NCI-H524 treated with DMSO at 0.1 percent for 48 hours (cell line): ENCODE measurements around the gene BIK.
"Not testable (repeated sequence)": the region's sequence is repeated elsewhere in the genome, so short reads cannot be mapped to it uniquely, and the experiment has no call there.

Source experiments
- DNase-seq: peaks from one replicate; lab custom pipeline; 2025; lab: John Stamatoyannopoulos, UW

BIK gene

DNA sequence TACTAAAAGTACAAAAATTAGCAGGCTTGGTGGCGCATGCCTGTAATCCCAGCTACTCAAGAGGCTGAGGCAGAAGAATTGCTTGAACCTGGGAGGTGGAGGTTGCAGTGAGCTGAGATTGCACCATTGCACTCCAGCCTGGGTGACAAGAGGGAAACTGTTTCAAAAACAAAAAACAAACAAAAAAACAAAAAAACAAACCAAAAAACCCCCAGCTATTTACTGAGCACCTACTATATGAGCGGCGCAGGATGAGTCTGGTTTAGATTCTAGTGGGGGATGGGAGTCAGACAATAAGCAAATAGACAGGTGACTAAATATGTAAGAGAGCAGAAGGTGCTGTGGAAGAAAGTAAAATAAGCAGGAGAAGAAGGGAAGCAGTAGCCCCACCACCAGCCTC is 5.6 kb upstream of the BIK start:
- not testable (repeated sequence) for DNase-seq

DNA sequence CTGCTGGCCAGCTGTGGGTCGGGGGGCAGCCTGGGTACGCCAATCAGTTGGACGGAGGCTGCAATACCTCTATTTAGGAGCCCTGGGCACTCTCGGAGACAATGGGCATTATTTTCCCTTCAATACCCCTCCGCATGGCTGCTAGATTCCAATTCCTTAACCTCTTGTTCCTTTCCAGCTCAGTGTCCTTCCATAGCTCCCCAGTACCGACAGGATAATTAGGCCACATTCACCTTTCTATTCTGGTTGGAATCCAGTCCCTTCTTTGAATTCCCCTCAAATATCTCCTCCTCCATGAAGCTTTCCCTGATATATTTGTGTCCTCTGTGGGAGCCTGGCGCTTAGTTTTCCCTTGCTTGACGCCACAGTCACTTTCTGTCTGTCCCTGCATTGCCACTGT is 4.2 kb upstream of the BIK start:
- DNase-seq = no peak

DNA sequence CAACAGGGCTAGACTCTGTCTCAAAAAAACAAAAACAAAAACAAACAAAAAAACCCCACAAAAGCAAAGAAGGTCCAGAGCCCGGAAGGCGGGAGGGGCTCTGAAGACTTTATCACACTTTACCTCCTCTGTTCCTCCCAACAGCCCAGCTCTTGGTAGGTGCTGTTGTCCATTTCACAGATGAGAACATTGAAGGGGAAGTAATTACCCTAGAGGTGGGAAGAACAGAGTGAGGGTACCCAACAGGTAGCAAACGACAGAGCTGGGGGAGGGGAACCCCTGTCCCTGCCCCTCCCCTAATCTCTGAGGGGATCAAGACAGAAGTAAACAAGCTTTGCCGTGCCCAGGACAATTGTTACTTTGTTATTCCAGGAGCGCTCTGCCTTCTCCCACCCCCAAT is 1.0 kb upstream of the BIK start:
- no peak for DNase-seq

DNA sequence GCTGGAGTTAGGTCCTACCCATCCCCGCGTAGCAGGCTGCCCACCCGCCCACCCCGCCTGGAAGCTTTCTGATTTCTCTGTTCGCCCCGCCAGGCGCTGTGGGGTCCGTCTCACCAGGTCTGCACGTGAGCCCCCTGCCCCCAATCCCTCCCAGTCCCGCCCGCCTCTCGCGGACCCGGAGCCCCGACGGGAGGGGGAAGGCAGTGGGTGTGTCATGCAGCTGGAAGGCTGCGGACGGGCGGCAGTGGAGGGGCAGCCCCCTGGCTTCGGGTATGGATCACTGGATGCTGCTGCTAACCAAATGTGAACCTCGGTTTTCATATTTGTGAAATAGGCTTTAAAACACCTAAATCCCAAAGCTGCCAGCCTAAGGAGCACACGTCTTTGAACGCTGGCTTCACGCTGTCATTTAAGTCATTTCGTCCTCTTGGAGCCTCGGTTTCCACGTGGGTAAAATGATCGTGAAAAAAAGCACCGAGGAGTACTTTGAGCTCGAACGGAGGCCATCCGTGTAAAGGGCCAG is 568 bp upstream of the BIK start:
- DNase-seq = no peak

DNA sequence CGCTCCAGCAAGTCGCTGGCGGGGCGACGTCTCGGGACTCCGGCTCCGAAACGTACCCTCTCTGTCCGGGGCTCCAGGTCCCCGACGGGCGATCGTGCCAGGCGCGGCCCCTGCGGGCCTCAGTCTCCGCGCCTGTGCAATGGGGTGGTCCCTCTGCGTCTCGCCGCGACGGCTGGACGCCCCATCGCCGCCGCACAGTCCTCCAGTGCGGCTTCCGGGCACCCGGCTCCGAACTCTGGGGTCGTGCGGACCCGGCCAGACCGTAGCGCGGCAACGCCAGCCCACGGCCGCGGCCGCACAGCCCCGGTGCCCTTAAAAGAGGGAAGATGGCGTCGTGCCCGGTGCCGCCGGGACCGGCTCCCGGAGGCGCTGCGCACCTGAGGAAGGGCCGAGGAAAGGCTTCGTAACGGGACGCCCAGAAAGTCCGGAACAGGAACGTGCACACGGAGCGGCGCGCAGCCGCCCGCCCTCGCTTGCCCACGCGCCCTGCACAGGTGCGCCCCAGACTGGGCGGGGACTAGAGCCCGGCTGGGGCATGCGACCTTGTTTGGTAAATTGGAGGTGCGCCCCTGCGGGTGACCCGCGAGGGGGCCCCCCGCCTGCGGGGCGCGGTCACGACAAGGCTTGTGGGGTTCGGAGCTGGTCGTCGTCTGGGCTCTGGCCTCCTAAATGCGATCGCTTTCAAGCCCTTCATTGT is 525 bp downstream of the BIK start:
- no peak for DNase-seq

DNA sequence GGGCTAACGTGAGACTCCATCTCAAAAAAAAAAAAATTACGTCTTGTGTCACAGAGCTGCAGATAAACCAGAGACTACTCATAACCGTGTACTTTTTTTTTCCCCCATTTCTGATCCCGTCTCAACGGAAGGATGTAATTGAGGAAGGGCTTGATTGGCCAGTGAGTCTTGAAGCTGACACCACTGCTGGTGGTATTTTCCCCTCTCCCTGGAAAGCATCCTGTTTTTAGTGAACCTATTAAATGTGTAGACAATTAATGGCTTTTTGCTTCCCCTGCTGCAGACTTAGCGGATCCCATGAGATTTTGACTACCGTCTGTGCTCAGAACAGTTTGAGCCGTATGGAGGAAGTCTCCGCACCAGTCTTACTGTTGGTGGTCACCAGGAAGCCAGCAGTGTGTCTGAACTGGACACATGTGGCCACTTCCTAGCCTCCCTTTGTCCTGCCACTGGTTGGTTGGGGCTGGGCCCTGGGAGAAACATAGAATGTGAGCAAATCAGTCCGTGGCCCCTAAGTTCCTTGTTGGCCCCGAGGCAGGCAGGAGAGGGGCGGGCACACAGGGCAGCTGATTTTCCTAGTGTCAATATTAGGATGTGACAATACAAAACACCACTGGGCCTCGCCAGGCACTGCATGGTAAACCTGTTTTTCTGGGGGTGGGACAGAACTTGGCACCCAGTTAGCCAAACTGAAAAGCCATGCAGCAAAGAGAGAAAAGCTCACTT is 3.1 kb downstream of the BIK start:
- no peak for DNase-seq

DNA sequence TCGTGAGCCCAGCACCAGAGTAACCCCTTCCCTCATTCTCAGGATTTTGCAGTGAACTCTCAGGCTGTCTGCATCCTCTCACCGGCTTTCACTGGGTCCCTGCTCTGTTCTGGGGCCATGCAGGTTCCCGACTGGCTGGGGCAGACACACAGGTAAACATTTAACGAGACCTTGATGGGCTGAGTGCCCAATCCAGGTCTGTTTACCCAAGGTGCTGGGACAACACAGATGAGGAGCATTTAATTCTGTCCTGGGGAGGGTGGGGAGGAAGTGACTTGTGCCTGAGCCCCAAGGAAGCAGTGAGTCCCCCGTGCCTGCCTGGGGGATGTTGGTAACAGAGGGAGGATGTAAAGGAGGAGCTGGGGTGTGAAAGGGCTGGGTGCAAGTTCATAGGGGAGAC is 4.4 kb downstream of the BIK start:
- DNase-seq = no peak

DNA sequence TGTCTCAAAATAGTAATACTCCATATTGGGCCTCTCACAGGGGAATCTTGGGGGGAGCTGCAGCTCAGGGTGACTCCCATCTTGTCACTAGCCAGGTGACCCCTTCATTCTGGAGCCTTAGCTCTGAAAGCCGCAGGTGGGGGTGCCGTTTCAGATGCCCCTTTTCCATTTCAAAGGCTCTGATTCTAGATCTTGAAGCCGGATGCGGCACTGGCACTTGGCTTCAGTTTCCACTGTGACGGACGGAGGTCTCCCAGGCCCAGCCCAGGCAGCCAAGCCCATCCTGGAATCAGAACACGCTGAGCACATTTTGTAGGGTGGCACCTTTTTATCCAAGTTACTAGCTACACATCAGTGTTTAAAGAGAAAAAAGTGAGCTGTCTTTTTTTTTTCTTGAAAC is 6.4 kb downstream of the BIK start:
- DNase-seq = no peak

DNA sequence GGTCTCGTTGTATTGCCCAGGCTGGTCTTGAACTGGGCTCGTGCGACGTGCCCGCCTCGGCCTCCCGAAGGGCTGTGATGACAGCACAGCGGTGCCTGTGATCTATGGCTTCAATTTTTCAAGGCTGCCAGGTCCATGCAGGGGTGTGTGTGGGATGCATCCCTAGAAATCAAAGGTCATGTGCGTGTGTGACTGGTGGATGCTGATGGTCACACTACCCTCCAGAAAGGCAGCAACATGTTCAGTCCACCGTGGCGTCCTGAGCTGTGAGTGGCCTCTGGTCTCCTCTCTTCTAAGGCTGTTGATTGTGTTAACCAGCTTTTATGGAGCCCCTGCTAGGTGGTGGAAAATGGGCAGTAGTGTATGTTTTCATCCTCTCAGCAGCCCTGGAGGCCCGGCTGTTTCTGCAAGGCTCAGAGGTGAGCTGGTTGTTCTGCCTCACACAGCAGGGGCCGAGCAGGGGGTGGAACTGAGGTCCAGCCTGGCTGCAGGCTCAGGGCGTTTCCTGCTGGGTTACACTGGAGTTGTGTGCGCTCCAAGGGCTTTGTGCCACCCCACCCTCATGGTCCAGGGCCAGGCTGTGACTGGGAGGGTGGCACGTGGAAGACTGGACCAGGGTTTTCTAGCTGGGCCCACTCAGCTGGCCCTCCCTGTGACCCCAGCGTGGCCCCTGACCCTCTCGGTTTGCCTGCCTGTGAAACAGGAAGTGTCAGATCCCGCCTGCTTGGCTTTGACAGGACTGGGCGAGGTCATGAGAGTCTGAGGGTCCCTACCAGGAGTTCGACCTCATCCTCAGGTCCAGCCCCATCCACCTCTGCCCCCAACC is 7.7 kb downstream of the BIK start:
- no peak for DNase-seq

DNA sequence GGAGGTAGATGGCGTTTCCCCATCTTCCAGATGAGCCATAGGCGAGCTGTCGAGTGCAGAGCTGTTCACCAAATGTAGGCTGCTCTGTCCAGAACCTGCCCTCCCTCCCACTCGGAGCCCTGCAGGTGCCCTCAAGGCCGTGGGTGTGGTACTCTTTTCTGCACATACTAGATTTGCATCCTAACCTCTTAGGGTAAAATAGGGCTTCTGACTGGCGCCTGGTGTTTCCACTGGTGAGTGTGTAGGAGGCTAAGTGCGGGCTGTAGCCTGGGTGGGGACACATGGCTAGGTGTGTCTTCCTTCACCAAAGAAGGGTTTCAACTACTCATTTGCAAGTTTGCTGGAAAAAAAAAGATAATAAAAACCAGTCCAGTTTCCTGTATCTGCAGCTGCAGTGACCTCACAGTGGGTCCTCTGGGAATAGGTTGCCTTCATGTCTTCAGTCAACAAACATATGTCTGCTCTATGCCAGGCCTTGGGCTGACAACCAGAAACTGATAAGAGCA is 8.5 kb downstream of the BIK start:
- no peak for DNase-seq

DNA sequence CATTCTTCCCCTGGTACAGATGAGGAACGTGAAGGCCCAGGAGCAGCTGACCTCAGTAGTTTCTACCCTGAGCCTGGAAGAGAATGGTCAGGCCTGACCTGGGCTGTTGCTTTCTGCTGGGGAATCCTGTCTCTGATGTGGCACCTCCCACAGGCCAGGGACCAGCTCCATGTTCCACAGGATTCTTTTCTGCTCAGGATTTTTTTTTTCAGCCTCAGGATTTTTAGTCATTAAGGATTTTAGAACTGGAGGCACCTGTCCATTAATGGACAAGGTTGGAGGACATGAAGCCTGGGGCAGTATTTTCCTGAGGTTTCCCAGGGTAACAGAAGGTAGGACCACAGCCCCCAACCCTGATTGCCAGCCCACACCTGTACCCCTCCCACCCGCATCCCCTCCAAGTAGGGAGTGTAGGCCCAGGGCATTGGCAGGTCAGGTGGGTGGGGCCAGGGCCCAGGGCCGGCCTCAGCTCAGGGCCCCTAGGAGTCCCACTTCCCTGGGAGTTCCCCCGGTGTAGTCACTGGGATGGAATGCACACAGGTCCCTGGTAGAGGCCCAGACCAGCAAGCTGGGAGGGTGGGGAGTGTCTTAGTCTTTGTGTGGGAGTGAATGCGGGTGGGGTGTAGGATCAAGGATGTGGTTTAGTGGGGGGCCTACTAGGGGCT is 16.1 kb downstream of the BIK start:
- DNase-seq = no peak

DNA sequence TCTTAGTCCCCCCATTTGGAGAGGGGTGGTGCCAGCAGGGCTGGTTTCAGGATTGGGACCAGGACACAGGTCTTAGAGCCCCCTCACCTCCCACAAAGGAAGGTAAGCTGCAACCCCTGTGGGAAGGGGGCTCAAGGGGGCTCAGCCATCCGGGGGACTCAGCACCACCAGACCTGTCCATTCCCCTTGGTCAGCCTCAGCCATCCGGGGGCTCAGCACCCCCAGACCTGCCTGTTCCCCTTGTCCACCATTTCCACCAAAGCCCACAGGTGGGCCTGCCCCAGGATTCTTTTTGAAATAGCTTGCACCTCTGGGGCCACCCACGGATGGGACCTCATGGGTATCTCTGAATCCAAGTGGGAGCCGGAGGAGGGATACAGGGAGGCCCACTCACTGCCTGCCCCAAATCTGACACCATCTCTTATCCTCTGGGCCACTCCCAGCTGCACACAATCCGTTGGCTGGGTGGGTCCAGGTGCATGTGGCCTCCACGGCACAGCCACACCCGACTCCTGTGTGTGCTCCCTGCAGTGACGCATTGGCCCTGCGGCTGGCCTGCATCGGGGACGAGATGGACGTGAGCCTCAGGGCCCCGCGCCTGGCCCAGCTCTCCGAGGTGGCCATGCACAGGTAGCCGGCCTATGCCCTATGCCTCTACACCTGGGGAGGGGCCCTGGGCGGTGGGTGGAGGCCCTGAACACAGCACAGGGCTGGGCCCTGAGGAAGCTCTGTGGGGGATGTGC is 16.8 kb downstream of the BIK start:
- no peak for DNase-seq

DNA sequence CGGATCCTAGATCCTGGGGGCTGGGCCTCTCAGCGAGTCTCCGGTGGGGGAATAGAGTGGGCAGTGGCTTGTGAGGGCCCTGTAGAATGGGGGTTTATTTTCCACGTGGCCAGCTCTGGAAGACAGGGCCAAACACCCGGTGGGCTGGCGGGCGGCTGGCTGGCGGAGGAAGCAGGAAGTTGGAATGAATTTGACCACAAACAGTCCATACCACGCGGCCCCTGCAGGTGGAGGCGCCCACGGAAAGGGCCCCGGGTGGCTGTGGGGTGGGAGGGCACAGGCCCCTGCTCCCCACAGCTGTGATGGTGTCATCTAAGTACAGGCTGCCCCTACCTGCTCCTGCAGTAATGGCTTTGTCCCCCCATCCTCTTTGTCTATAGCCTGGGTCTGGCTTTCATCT is 17.6 kb downstream of the BIK start:
- no peak for DNase-seq

DNA sequence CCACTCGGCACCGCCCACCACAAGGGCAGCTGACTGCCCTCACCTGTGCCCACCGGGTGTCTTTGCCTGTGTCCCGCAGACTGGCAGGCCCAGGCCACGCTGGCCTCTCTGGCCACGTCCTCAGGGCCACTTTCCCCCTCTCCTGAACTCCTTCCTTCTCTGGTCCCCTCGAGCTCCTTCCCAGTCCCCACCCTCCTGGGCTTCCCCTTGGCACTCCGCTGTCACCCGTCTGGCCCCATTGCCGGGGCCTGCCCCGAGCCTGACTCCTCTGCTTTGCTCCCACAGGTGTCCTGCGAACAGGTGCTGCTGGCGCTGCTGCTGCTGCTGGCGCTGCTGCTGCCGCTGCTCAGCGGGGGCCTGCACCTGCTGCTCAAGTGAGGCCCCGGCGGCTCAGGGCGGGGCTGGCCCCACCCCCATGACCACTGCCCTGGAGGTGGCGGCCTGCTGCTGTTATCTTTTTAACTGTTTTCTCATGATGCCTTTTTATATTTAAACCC is 18.4 kb downstream of the BIK start:
- DNase-seq = no peak

DNA sequence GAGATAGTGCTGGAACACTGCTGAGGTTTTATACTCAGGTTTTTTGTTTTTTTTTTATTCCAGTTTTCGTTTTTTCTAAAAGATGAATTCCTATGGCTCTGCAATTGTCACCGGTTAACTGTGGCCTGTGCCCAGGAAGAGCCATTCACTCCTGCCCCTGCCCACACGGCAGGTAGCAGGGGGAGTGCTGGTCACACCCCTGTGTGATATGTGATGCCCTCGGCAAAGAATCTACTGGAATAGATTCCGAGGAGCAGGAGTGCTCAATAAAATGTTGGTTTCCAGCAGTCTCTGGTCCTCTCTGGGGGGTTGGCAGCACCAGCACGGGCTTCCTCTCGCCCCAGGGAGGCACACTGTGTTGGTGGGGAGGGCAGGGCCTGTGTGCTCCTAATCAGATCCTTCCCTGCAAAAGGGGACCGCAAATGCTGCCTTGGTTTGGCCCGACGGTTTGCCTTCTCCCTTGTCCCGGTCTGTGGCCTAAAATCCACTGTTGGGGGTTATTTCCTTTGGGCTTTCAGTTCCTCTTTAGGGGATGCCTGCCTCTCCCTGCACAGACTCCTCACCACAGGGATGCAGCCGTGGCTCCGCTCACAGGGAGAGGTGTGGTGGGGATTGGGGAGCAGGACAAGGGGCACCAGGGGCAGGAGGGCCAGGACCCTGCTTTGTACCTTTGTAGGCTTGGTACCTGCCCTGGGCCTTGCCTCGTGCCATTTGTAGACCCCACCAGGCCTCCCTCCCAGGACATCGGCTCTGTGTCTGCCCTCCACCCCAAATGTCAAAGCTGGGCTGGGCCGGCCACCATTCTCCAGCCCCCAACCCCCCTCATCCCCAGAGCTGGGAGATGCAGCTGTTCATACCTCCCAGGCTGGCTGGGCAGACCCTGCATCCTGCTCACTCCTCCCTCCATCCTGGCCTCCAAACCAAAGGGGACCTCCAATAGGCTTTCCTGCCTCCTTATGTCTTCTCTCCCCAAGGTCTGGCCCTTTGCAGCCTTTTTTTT is 19.2 kb downstream of the BIK start:
- DNase-seq = no peak

DNA sequence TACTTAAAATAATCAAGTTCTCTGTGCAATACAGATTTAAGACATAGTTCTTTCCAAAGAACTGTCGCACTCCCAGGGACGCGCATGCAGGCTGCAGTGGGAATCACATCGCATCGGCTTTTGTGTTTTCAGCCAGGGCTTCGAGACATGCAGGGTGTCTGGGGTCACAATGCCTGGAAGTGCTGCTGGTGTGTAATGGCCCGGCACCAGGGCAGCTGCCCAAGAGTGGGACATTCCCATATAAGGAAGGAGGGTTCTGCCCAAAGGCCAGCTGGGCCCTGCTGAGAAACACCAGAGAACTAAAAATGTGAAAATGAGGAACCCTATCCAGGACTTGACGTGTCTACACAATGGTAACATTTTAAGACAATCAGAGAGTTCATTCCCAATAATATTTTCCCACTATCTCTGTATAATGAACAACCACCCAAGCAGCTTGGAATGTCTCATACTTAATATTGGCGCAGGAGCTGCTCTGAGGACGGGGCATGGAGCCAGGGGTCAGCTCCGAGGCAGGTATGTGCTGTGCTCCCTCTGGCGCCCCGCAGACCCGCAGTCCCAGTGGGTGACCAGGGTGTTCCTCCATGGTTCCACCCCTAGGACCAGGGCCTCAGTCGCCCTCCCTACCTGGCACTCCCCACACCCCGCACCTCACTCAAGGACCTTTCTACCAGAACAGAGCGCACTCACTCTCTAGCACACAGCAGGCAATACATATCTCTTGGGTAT is 21.4 kb downstream of the BIK start:
- no peak for DNase-seq

DNA sequence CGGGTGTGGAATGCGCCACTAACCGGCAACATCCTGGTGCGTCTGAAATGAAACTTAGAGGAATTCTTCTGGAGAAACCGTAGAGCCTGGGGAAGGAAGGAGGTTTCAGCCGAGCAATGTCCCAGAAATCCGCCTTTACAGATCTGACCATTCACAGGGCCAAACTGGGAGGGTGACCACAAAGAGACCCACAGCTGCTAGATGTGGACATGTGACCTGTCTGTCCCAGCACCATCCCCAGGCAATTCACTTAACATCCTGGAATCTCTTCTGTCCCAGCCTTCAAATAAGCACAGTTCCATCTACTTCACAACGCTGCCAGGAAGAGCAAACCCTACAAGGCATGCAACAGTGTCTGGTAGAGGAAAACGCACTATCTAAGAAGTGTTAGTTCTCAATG is 22.9 kb downstream of the BIK start:
- DNase-seq = no peak

DNA sequence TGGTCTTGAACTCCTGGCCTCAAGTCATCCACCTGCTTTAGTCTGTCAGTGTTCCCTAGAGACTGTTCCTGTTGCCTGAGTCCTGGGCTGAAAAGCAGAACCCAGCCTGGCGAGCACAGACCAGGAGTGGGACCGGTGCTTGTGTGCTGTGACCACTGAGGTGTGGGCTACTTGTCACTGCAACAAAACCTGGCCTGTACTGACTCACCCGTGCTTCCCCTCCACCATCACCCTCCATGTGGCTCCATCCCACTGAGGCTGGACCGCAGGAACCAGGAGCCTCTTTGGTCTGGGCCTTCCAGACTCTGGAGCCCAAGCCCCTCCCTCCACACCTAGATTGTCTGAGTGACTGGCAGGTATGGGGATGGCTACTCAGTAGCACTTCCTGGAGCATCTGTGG is 24.0 kb downstream of the BIK start:
- DNase-seq = no peak

DNA sequence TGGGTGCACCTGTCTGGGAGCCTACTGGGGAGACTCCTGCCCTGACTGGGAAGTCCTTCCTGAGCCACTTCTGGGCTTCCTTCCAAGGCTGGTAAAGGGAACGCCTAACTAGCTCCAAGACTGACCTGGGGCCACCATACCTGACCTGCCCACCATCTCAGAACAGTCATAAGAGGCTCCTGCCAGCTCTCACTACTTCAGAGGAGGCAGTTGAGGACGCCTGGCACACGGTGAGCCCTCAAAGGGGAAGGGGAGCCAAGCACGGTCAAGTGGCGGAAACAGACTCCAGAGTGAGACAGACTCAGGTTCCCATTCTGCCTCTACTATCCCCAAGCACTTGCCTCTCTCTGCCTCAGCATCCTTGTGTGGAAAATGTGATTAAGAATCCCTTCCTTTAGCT is 25.0 kb downstream of the BIK start:
- DNase-seq = no peak
